ENCODE results near the gene TNKS1BP1.

Gene TNKS1BP1

GRCh38 chr11:57349491-57350274 lies 24.9 kb upstream of the TNKS1BP1 start:
- H3K27ac ChIP-seq: no peak overlapping the region
- TF ChIP-seq CTCF (conservative IDR thresholded peaks at IDR 0.05): peak; percentile 93

- no peak overlapping the region for H3K27ac ChIP-seq
- TF ChIP-seq CTCF (conservative IDR thresholded peaks at IDR 0.05): no peak
Observed at GRCh38 chr11:57348636-57349313, 24.0 kb upstream of the TNKS1BP1 start.

GRCh38 chr11:57348052-57348451 lies 23.3 kb upstream of the TNKS1BP1 start:
- H3K27ac ChIP-seq: no peak overlapping the region

GRCh38 chr11:57347336-57347735 lies 22.6 kb upstream of the TNKS1BP1 start:
- no peak overlapping the region for H3K27ac ChIP-seq
- TF ChIP-seq CTCF (conservative IDR thresholded peaks at IDR 0.05): no peak

More at GRCh38 chr11:57348052-57348451, 23.3 kb upstream of the TNKS1BP1 start:
- no peak for TF ChIP-seq CTCF (conservative IDR thresholded peaks at IDR 0.05)

- peak overlapping the region; percentile 47; the same call in 1 of the 2 replicates for H3K27ac ChIP-seq
- TF ChIP-seq CTCF (conservative IDR thresholded peaks at IDR 0.05): peak; percentile 83
Observed at GRCh38 chr11:57345555-57346211, 20.9 kb upstream of the TNKS1BP1 start.

- peak overlapping the region; percentile 47; the same call in 1 of the 2 replicates for H3K27ac ChIP-seq
Observed at GRCh38 chr11:57344826-57345225, 20.1 kb upstream of the TNKS1BP1 start.

More at GRCh38 chr11:57344826-57345225, 20.1 kb upstream of the TNKS1BP1 start:
- no peak for TF ChIP-seq CTCF (conservative IDR thresholded peaks at IDR 0.05)

All from VCaP (cell line).